Activated T-cell treated with anti-CD3 and anti-CD28 coated beads for 48 hours (primary cell): Measurements from ENCODE around the gene FLVCR1.
"Not testable (repeated sequence)": the region's sequence is repeated elsewhere in the genome, so short reads cannot be mapped to it uniquely, and the experiment has no call there.

Experiments used
- DNase-seq: peaks from one replicate; pipeline ENCODE4 v3.0.0-alpha.2; 2020; ENCODE audit warnings: low read depth

FLVCR1 gene

DNA sequence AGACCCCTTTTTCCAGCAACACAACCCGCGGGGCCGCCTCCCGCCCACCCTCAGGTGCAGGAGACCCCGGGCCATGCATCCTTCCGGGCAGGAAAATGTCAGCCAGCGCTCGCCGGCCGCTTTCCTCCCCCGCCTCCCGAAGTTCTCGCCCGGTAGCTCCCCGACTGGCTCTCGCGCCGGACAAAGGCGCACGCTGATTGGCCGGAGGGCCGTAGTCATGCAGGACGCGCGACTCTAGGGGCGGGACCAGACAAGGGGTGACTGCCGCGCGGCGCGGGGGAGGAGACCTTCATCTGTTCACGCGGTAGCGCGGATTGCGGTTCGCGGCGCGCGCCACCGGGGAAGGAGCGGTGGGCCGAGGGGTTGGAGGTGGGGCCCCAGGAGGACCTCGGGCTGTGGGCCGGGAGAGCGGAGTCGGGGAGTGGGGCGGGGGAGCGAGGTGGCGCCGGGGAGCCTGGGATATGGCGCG lies at the start of gene FLVCR1:
Gene FLVCR1 (plus strand): TSS at position 284 of the 469 bp plus-strand sequence. CDS start 178 bp downstream, at position 462.
- peak; percentile 96 for DNase-seq

DNA sequence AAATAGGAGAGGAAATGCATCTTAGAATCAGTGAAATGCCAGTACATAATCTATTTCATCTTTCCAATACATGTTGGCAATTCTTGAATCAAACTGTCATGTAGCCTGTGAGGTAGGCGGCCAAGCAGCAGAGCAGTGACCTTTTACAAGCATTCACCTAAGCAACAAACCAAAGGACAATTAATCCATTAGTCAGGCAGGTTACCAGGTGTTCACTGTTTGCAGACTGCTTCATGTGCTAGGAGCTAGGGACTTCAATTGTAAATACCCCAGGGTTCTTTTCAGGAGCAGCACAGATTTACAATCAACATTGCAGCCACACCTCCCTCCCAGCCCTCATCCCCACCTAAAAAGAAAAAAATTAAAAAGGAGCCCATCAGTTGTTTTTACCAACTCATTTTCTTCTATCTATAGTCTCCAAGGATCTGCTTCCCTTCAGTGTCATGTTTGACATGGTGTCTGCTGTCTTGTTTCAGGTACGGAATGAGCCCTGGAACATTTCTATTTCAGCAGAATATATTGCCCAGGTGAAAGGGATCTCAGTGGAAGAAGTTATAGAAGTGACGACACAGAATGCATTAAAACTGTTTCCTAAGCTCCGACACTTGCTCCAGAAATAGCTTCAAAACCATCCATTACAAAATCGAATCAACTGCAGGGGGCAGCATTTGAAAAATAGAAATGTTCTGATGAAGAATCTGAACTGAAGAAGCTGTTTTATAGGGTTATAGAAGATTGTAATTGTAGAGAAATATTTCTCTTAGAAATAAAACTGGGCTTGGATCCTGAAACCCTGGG lies 43.3 kb upstream of the FLVCR1 start:
- DNase-seq, result no peak

DNA sequence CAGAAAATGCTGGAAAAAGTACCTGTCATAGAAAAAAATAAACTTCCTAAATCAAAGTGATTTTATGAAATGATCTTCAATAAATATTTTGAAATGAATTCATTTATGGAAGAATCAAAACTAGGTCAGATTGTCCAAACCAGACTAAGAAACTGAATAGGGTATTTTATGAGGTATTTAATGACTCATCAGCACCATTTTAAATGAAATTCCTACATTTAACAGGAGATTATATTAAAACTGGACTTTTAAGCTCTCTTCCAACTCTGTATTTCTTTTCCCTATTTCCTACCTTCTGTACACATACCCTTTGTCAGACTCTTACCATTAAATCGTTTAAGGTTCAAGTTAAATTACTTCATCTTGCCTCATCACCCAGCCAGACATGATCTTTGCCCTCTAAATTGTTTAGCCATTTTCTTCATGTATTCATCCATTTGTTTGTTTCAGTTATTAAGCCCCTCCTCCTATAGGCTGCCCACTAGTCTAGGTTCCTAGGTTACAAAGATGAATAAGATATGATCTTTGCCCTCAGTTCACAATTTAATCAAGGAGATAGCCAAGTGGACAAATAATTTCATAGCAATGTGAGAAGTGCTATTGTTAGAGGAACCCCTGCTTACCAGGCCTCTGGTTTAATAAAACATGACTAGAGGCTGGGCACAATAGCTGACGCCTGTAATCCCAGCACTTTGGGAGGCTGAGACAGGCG lies 41.4 kb upstream of the FLVCR1 start:
- no peak for DNase-seq

DNA sequence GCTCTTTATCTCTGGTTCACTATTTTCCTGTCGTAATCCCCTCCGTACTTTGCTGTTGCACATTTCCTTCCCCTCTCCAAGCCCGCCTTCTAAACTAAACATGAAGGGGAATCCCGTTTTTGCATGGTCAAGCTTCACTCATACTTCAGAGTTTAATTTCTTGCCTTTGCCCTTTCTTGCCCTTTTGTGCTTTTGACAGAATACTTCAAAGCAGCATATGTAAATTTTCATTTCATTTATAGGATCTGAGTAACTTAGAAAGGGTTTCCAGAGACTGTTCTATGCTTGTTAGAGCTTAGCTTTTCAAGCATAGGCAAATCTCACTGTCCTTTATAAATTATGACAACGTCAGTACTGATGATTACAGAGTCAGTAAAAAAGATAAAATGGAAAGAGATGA lies 38.3 kb upstream of the FLVCR1 start:
- DNase-seq, result no peak

DNA sequence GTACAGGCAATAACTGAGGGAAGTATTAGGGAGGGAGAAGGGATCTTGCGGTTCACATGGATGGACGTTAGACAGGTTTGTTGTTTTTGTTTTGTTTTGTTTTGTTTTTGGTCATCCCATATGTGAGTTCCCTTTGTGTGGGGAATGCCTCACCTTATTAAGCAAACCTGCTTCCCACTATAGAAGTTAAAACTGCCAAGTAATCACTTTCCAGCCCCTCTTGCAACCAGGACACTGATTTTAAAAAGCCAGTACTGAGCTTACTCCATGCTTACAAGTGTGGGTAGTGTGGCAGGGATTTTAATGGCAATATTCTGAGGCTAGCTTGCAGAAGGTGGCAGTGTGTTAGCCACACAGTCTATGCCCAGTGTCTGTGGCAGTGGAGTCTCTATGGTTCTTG lies 37.1 kb upstream of the FLVCR1 start:
- DNase-seq, result no peak

DNA sequence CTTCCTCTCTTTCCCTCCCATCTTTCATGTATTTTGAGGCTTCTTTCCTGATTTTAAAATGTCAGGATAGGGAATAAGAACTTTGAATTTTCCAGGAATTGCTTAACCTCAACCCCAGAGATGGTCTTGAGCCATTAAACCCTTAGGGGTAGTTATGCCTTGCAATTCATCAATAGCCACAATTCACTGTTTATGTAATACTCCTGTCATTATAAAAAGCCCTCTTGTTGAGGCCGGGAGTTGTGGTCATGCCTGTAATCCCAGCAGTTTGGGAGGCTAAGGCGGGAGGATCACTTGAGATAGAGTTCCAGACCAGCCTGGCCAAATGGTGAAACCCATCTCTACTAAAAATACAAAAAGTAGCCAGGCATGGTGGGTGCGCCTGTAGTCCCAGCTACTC lies 35.1 kb upstream of the FLVCR1 start:
- DNase-seq, result no peak

DNA sequence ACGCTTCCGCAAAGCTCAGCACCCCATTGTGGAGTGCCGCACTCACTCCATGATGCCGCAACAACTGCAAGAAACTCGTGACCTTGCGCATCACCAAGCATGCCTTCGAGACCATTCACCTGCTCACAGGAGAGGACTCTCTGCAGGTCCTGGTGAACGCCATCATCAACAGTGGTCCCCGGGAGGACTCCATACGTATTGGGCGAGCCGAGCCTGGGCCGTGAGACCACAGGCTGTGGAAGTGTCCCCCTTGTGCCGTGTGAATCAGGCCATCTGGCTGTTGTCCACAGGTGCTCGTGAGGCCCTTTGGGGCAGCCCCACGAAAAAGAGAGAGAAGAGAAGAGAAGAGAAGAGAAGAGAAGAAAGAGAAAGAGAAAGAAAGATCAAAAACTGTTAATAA lies 33.9 kb upstream of the FLVCR1 start:
- no peak for DNase-seq

DNA sequence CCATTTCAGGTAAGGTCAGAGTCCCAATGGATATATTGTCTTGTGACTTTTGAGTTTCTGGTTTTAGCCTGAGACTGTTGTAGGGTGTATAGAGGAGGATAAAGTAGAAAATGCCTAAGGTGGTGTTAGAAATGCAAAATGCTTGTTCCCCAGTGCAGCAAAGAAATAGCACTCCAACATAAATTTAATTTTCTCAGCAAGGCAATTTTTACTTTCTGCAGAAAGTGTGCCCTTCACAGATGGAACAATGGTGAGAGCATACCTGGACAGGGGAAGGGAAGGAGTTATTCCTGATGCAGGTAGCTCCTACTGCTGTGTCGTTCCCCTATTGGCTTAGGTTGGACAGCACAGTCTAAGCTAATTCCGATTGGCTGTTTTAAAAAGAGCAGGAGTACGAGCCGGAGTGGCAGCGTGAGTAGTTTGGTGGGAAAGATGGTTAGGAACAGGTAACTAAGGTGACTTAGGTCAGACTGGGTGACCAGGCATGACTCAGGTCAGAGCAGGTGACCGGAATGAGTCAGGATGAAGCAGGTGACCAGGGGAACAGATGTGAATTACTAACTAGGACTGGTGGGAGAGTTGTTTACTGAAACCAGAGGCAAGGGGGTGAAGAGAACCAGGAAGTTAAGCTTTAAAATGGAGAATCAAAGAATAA lies 32.1 kb upstream of the FLVCR1 start:
- no peak for DNase-seq

DNA sequence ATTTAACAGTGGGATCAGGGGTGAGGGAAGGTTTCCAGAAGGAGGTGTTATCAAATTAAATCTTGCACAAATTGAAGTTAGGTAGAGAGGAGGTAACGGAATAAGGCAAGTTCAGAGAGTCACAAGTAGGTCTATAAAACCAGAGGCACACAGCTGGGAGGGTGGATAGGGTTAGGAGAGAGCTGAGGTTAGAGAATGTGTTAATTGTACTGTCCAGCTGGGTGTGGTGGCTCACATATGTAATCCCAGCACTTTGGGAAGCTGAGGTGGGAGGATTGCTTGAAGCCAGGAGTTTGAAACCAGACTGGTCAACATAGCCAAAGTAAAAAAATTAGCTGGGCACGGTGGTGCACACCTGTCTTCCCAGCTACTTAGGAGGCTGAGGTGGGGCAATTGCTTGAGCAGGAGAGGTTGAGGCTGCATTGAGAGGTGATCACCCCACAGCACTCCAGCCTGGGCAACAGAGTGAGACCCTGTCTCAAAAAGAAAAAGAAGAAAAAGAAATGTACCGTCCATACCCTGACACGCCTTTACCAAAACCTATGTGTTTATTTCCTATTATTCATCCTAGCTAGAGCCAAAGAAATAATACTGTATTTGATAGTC lies 30.8 kb upstream of the FLVCR1 start:
- no peak for DNase-seq

DNA sequence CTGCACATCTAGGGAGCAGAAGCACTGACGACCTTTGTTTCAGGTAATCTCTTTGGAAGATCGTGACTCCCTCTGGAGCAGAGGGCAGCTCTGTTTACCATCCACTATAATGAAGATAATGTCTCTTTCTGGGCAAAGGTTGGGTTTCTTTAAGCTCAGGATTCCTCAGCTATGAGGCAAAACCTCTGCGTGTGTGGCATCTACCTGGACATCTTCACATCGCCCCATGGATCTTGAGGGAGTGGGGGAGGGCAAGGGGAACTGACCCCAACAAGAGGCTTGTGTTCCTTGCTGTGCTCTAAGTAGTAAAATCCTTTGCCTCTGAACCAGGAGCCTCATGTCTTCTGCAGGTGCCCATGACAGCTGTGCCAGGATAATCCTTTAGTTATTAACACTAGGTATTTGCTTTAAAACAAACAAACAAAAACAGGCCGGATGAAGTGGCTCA lies 30.2 kb upstream of the FLVCR1 start:
- DNase-seq, result no peak

DNA sequence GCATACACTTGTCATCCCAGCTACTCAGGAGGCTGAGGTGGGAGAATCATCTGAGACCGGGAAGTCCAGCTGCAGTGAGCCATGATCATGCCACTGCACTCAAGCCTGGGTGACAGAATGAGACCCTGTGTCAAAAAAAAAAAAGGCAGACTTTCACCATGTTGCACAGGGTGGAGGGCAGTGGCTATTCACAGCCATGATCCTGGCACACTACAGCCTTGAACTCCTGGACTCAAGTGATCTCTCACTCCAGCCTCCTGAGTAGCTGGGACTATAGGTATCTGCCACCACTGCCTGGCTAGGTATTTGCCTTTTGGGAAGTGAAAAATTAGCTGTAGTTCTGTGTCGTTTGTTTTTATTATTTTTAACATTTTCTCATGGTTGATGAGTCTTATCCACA lies 29.7 kb upstream of the FLVCR1 start:
- no peak for DNase-seq

DNA sequence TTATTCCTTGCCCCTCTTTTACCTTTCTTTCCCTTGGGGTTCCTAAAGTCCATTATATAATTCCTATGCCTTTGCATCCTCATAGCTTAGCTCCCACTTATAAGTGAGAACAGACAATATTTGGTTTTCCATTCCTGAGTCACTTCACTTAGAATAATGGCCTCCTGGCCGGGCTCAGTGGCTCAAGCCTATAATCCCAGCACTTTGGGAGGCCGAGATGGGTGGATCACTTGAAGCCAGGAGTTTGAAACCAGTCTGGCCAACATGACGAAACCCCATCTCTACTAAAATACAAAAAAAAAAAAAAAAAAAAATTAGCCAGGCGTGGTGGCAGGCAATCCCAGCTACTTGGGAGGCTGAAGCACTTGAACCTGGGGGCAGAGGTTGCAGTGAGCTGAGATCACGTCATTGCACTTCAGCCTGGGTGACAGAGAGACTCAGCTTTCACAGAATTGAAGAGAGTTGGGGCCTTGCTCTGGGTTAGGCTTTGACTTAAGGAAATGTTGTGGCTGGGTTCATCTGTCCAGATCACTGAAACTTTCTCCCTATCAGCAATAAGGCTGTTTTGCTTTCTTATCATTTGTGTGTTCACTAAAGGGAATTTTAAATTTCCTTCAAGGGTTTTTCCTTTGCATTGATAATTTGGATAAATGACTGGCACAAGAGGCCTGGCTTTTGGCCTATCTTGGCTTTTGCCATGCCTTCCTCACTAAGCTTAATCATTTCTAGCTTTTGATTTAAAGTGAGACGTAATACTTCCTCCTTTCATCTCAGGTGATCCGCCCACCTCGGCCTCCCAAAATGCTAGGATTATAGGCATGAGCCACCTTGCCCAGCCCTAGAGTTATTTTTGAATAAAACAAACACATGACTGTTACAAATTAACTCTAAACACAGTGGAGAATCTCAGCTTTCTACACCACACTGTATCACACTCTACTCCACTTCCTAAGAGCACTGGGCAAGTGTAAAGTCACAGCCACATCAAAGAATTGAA lies 24.6 kb upstream of the FLVCR1 start:
- not testable (repeated sequence) for DNase-seq

DNA sequence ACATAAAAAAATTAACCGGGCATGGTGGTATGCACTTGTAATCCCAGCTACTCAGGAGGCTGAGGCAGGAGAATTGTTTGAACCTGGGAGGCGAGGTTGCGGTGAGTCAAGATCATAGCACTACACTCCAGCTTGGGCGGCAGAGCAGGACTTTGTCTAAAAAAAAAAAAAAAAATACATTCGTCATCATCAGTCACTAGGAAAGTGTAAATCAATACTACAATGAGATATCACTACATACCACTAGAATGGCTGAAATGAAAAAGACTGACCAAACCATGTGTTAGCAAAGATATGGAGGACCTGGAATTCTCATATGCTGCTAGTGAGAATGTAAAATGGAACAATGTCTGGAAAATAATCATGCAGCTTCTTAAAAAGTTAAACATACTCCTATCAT lies 19.9 kb upstream of the FLVCR1 start:
- no peak for DNase-seq

DNA sequence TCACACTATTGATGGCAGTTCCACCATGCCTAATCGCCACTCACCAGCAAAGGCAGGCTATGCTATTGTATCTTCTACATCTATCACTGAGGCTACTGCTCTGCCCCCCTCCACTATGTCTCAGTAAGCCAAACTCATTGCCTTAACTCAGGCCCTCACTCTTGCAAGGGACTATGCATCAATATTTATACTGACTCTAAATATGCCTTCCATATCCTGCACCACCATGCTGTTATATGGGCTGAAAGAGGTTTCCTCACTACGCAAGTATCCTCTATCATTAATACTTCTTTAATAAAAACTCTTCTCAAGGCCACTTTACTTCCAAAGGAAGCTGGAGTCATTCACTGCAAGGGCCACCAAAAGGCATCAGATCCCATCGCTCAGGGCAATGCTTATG lies 13.6 kb upstream of the FLVCR1 start:
- DNase-seq, result not testable (repeated sequence)

DNA sequence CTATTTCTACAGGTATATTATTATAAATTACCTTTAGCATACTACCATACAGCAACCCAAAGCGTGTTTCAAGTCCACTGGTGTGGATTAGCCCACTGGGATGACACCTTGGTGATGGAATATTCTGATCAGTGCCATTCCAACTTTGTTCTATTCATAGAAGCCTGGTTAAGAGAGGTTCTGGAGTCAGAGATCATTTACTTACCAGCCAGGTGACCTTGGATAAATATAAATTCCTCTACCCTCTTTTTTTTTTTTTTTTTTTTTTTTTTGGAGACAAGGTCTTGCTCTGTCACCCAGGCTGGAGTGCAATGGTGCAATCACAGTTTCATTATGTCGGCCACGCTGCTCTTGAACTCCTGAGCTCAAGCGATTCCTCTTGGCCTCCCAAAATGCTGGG lies 10.5 kb upstream of the FLVCR1 start, which contains the start of gene SPATA45:
Gene SPATA45 (minus strand): TSS at position 101 of the 400 bp plus-strand sequence. CDS start 11,500 bp downstream, outside the sequence.
- no peak for DNase-seq

DNA sequence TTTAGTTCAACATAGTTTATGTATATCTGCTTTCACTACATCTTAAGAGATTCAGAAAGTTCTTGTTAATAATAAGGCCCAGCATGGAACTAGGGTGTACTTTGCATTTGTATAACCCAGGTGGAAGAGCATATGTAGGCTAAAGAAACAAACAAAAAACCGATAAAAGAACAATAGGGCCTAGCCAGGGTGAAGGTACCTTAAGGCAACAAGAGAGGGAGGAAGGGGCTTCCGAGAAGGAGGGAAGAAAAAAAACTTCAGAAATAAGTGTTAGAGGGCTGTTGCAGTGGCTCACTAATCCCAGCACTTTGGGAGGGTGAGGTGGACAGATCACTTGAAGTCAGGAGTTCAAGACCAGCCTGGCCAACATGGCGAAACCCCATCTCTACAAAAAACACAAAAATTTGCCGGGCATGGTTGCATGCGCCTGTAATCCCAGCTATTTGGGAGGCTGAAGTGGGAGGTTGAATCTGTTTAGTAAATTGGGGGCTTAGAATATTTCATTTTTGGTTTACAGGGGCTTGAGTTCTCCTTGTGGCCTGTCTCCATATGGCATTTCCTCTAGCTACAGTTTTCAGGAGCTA lies 5.9 kb upstream of the FLVCR1 start:
- DNase-seq, result no peak

DNA sequence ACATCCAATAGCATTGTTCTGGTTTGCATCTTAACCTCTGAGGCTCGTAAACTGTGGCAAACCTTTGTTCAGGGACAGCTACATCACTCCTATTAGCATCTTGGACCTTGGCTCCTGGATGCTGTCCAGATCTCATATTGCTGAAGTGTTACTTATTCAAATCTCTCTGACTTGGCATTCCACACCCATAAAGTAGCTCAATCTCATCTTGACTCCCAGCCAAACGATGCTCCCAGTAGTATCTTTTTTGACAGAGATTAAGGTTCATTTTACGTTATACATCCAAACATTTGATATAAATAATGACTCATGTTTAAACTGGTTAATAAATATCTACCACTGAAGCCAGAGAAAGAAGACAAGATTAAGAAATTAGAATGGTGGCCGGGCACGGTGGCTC lies 4.4 kb upstream of the FLVCR1 start:
- no peak for DNase-seq

DNA sequence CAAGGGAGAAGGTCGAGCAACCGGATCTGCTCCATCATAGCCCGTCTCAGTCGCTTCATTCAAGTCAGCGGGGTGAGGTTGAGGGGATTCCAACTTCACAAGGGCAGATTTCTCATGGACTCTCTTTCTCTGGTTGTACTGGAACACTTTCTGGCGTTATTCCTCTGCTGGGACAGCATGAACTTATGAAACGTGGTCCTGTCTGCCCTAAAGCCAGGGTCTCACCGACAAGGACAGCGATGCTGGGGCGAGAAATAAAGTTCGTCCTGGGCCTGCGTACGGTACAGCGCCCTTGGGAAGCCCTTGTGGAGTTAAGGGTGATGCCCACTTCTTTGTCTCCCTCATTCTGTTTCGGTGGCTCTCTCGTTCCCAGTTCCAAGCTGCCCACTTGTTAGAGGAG lies 1.3 kb upstream of the FLVCR1 start:
- DNase-seq, result no peak

DNA sequence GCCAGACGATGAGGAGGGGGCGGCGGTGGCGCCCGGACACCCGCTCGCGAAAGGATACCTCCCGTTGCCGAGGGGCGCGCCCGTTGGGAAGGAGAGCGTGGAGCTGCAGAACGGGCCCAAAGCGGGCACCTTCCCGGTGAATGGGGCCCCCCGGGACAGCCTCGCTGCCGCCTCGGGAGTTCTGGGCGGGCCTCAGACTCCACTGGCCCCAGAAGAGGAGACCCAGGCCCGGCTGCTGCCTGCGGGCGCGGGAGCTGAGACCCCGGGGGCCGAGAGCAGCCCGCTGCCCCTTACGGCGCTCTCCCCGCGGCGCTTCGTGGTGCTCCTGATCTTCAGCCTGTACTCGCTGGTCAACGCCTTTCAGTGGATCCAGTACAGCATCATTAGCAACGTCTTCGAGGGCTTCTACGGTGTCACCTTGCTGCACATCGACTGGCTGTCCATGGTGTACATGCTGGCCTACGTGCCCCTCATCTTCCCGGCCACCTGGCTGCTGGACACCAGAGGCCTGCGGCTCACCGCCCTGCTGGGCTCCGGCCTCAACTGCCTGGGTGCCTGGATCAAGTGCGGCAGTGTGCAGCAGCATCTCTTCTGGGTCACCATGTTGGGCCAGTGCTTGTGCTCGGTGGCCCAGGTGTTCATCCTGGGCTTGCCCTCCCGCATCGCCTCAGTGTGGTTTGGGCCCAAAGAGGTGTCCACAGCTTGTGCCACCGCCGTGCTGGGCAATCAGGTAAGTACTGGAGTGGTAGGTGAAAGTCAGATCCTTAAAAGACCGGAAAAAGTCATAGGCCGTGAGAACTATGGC lies 588 bp downstream of the FLVCR1 start:
- DNase-seq, result peak; percentile 10
